HL-60 (cell line): ENCODE results near the gene MARK2.

Experiments
- DNase-seq, 2 experiments: peaks; one replicate each; pipeline ENCODE4 v3.0.0-alpha.2; 2010 to 2020; ENCODE audit warnings: low read depth in 1 of 2, low spot score in 1 of 2
- H3K27ac ChIP-seq: fragments of 250-450 bp; sonication (Bioruptor Pico); replicated peaks from 2 replicates; pipeline ENCODE4 v1.5.1; 2020; ENCODE audit warnings: mild to moderate bottlenecking, moderate library complexity
- H3K27me3 ChIP-seq: fragments of 250-450 bp; sonication (Bioruptor Pico); 2 replicates; pipeline ENCODE4 v1.5.1; 2021; ENCODE audit warnings: mild to moderate bottlenecking, moderate library complexity; ENCODE audit not compliant: insufficient read depth, poor library complexity, severe bottlenecking
- H3K4me3 ChIP-seq: replicated peaks from 2 replicates; pipeline ENCODE4 v1.5.1; 2011; ENCODE audit warnings: mild to moderate bottlenecking, control low read depth, low read length; ENCODE audit not compliant: insufficient read depth
- CTCF ChIP-seq: IDR thresholded peaks from one replicate; pipeline ENCODE4 v1.5.1; 2011; ENCODE audit warnings: low read length, control low read depth, inconsistent platforms; ENCODE audit not compliant: insufficient read depth
- GABPA ChIP-seq: IDR thresholded peaks from 2 replicates; pipeline ENCODE4 v1.6.1; 2012; ENCODE audit warnings: low read depth
- POLR2AphosphoS5 ChIP-seq: IDR thresholded peaks from 2 replicates; pipeline ENCODE4 v1.6.1; 2012; ENCODE audit warnings: low read depth
- REST ChIP-seq: IDR thresholded peaks from 2 replicates; pipeline ENCODE4 v1.6.1; 2012; ENCODE audit warnings: low read depth; ENCODE audit not compliant: insufficient replicate concordance
- SPI1 ChIP-seq: IDR thresholded peaks from 2 replicates; pipeline ENCODE4 v1.6.1; 2012; ENCODE audit warnings: low read depth, mild to moderate bottlenecking, borderline replicate concordance

The MARK2 gene

GRCh38 chr11:63879598-63880402, 40.9 kb downstream of the MARK2 start:
- Histone ChIP-seq H3K27me3 (no peaks in the 10 kb centered on the region), H3K27ac (no peak overlapping the region), H3K4me3 (no peak overlapping the region)
- no peak for DNase-seq
- TF ChIP-seq SPI1 = no peak
- no peak for TF ChIP-seq POLR2AphosphoS5
- no peak for TF ChIP-seq REST
- no peak for TF ChIP-seq CTCF
- TF ChIP-seq GABPA = no peak

- no peak for DNase-seq
- Histone ChIP-seq H3K27me3 (no peaks in the 10 kb centered on the region), H3K4me3 (no peak overlapping the region), H3K27ac (no peak overlapping the region)
- TF ChIP-seq GABPA = no peak
- no peak for TF ChIP-seq POLR2AphosphoS5
- TF ChIP-seq SPI1 = no peak
- no peak for TF ChIP-seq CTCF
- TF ChIP-seq REST = no peak
Observed at GRCh38 chr11:63880403-63880790, 41.5 kb downstream of the MARK2 start.

GRCh38 chr11:63882555-63883242, 43.8 kb downstream of the MARK2 start:
- peak; percentile 77 to 97 for DNase-seq
- TF ChIP-seq CTCF = no peak
- TF ChIP-seq SPI1 = peak; percentile 58; the same call in 1 of the 2 replicates
- TF ChIP-seq POLR2AphosphoS5 = 0 out of 2 replicates have a peak, but pooled peaks have one; percentile 32
- no peak for TF ChIP-seq REST
- no peak for TF ChIP-seq GABPA
- Histone ChIP-seq H3K27me3 (no peaks in the 10 kb centered on the region), H3K4me3 (no peak overlapping the region), H3K27ac (peak overlapping the region; percentile 58)
